Sigmoid colon (tissue), 4 donors: ENCODE data around the gene ACTN1.

ENCODE experiments used
- CTCF ChIP-seq, 4 experiments: fragments of 450-650 bp in 3 of 4; fragments of 200-600 bp in 1 of 4; IDR thresholded peaks; one replicate each; pipeline ENCODE4 v1.5.1; 2016 to 2019; ENCODE audit warnings: antibody characterized with exemption in 4 of 4, mild to moderate bottlenecking in 3 of 4, moderate library complexity in 2 of 4
- EP300 ChIP-seq, 4 donors: sonication (generic); formaldehyde crosslinking; IDR thresholded peaks; one replicate each; pipeline ENCODE4 v1.6.1; 2017; ENCODE audit warnings: antibody characterized with exemption in 4 of 4
- POLR2A ChIP-seq, 2 donors: fragments of 450-650 bp; IDR thresholded peaks; one replicate each; pipeline ENCODE4 v1.6.1; 2016; ENCODE audit warnings: antibody characterized with exemption in 2 of 2, mild to moderate bottlenecking in 2 of 2, moderate library complexity in 2 of 2
- POLR2AphosphoS5 ChIP-seq, 4 donors: sonication (generic); formaldehyde crosslinking; IDR thresholded peaks; one replicate each; pipeline ENCODE4 v1.6.1; 2017; ENCODE audit warnings: antibody characterized with exemption in 4 of 4

- TF ChIP-seq CTCF (IDR thresholded peaks at IDR 0.05): no peak
- TF ChIP-seq EP300 (IDR thresholded peaks at IDR 0.05): no peak
- no peak for TF ChIP-seq POLR2AphosphoS5 (IDR thresholded peaks at IDR 0.05)
- TF ChIP-seq POLR2A (IDR thresholded peaks at IDR 0.05): no peak
These were observed 51.0 kb downstream of the ACTN1 start for GRCh38 chr14:68927956-68928675.
